CD4-positive, alpha-beta T cell treated with Interleukin-15 for 1 hour (primary cell): ENCODE results near the gene ANKS1B.

Source experiments
- DNase-seq: peaks from one replicate; pipeline ENCODE4 v3.0.0-alpha.2; 2020

The ANKS1B gene

GRCh38 chr12:99959549-99960170 is 25.1 kb downstream of the ANKS1B start:
- DNase-seq: no peak

DNA sequence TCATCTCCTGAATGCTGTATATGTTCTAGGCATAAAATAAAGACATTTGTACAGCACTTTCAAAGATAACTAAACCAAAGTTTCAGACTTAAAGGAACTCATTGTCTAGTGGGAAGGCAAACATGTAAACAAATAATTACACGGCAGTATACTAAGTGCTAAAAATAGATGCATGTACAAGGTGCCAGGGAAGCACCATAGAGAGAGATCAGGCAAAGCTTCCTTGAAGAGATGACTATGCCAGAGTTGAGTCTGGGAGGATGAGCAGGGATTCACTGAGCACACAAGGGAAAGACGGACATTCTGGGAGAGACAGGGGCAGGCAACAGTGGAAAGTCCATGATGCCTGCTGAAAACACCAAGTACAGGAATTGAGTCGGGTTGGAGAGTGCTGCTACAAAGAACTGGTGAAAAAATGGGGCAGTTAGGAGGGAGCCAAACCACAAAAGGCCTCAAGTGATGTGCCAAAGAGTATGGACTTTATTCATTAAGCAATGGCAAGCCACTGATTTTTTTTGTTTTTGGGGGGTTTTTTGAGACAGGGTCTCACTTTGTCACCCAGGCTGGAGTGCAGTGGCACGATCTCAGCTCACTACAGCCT is 26.8 kb downstream of the ANKS1B start:
- no peak for DNase-seq

GRCh38 chr12:99954724-99955123 is 30.0 kb downstream of the ANKS1B start:
- no peak for DNase-seq

DNA sequence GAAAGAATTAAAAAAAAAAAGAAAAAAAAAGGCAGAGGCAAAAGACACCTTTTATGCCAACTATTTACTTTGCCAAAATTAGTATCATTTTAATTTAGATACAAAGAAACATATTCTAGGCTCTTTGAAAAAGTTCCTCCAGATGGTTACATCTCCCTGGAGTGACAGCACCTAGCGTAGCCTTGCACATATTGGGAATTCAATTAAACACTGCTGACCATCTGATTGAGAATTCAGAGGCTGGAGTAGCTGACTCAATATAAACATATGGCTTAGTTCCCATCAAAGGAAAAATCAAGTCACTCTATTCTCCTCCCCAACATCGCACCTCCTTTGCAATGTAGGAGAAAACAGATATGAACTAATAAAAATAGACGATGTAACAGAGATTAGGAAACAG is 36.4 kb downstream of the ANKS1B start:
- DNase-seq: no peak

DNA sequence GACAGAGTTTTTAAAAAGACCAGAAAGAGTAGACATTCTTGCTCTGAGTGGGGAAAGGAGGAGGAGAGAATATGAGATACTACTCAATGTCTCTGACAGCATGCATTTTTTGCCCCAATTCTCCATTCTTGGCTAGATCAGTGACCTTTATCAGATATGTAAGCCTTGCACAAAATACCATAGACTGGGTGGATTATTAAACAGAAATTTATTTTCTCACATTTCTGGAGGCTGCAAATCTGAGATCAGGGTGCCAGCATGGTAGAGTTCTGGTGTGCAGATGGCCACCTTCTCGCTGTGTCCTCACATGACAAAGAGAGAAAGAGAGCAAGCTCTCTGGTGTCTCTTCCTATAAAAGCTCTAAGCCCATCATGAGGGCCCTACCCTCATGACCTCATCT is 38.6 kb downstream of the ANKS1B start:
- DNase-seq: no peak

DNA sequence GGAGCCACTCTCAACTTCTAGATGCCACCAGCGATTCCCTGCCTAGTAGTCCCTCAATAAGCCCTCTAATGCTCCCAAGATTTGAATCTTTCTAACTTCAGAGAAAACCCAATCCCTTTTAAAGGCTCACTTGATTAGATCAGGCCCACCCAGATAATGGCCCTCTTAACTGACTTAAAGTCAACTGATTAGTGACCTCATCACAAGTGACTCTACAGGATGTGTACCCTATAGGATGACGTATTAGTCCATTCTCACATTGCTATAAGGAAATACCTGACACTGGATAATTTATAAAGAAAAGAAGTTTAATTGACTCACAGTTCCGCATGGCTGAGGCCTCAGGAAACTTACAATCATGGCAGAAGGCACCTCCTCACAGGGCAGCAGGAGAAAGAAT is 49.1 kb downstream of the ANKS1B start:
- no peak for DNase-seq

DNA sequence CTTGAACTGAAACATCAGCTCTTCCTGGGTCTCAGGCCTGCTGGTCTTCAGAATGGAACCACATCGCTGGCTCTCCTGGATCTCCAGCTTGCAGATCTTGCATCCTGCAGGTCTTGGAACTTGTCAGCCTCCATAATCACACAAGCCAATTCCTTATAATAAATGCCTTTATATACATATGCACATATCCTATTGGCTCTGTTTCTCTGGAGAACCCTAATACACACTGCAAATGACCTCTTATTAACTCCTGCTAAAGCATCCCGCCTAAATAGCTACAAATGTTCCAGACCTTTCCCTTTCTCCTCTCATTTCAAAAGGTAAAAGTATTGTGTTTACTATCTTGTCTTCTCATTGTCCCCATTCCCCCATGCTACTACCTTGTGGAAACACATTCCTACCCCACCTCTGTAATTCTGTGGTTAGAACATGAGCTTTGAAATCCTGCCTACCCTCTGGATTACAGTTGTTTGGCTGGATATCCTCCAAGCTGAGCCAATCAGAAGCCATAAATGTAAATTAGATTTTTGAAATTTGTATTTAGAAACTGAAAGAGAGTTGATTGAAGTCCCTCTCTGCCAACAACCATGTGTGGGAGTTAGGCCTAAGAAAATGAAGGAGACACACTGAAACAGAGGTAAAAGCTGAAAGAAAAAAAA is 58.1 kb downstream of the ANKS1B start:
- DNase-seq: no peak

GRCh38 chr12:99920353-99920960 is 64.3 kb downstream of the ANKS1B start:
- no peak for DNase-seq

- DNase-seq: no peak
Measured at GRCh38 chr12:99917711-99918402, 66.9 kb downstream of the ANKS1B start.

DNA sequence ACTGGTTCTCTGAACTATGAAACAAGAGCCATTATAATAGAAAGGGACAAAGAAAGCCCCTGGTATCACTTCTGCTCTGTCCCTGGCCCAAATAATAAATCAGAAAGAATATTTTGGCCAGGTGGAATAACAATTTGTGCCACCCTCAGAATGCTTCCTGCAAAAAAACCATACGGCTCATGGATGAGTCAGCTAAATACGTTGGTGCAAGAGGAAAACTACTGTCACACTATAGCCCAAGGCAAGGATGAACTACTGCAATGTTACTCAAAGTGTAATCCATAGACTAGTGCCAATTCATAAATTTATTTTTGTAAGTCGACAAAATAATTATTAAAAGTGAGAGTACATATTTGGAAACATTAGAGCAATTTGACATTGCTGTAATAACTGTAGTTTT is 68.2 kb downstream of the ANKS1B start:
- DNase-seq: no peak

DNA sequence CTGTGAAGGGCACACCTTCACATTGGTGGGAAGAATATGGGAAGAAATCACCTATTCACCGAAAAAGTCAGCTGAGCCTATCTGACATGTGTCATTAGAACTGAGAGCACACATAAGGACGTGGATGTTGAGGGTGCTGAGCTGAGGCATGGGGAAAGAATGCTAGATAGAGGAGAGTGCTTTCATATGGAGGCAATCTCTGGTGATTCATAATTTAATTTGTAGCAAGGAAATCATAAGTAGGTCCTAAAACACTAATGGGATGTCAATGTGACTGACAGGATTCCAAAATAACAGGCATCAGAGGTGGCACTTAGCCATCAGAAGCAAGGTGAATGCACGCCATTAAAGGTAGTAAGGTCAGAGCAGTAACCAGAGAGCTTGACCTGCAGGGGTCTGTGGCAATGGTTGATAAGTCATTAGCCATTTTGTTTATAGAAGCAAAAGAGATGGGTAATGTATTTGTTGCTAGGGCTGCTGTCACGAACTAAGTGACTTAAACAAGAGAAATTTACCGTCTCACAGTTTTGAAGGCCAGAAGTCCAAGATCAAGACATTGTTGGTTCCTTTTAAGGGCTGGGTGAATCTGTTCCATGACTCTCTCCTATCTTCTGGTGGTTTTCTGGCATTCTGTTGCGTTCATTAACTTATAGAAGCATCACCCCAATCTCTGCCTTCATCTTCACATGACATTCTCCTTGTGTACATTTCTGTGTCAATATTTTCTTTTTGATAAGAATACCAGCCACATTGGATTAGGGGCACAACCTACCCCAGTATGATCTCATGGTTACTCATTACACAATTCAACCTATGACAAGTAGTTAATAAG is 69.3 kb downstream of the ANKS1B start:
- DNase-seq: no peak

GRCh38 chr12:99914206-99914605 is 70.5 kb downstream of the ANKS1B start:
- DNase-seq: no peak

DNA sequence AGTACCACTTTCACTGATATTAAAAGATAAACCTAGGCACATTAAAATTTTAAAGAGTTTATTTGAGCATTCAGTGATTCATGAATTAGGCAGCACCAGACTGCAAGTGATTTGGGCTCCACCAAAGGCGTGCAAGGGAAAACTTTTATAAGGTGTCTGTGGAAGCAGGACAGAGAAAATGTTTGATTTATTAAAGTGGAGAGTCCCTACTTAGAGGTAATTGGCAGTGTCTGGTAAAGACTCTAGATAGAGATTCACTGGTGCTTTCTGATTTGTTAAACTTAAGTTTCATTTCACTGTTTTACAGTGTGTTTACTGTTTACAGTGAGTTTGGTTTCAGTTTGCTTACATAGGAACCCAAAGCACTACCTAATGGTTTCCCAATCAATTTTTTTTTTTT is 72.8 kb downstream of the ANKS1B start:
- no peak for DNase-seq

GRCh38 chr12:99911081-99911480 is 73.7 kb downstream of the ANKS1B start:
- no peak for DNase-seq

GRCh38 chr12:99910342-99910741 is 74.4 kb downstream of the ANKS1B start:
- no peak for DNase-seq

DNA sequence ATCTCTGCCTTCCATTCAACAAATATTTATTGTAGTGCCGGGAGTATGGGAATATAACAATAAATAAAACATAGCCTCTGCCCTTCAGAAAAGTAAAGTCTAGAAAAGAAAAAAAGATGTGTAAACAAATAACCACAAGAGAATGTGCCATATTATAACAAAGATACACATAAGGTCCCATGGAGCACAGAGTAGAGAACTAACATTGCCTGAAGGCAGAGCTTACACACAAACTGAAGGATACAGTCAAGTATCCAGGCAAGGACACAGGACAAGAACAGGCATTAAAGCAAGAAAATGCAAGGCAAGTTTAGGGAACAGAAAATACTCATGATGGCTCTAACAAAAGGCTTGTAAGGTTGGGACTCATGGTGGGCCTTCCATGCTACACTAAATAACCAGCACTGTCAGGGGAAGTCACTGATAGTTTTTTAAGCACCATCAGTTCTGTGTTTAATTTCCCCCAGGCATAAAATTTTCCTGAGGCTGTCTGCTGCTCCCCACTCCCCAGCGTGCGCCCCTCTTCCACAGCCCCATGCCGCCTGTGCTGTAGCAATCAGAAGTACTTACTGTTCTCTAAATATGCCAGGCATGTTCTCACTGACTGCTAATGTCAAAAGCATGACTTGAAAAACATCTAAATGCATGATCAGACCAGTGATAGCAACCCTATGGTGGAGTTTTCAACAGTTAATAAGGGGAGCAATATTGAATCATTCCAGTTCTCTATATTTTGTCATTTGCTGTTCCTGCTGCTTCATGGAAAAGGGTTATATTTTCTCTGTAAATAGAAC is 77.8 kb downstream of the ANKS1B start:
- DNase-seq: no peak

GRCh38 chr12:99901181-99901580 is 83.6 kb downstream of the ANKS1B start:
- no peak for DNase-seq

GRCh38 chr12:99898645-99899044 is 86.1 kb downstream of the ANKS1B start:
- DNase-seq: no peak

GRCh38 chr12:99879439-99879838 is 105.3 kb downstream of the ANKS1B start:
- DNase-seq: no peak

DNA sequence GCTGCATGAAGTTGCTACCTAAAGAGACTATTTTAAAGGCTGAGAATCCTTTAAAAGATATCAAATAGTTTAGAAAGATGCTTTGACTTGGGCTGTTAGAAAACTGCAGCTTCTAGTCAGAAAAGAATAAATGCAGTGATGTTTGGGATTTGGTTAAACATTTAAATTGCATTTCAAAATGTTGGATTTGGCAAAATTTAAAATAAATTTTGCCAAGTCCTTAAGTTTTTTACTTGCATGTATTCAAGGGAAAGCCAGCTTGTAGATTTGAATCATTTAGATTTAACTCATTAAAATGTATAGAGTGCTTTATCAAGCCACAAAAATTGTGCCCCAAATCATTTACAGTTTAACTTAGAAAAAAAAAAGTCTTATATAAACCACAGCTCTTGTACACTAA is 109.7 kb downstream of the ANKS1B start:
- DNase-seq: no peak

GRCh38 chr12:99870085-99870484 is 114.7 kb downstream of the ANKS1B start:
- DNase-seq: no peak

- DNase-seq: no peak
Measured at GRCh38 chr12:99861731-99862130, 123.0 kb downstream of the ANKS1B start.
